ENCODE measurements around the gene SOCS3. TPM values are rescaled to one million over a fixed set of nuclear protein-coding genes. Genes with fewer than 3 reads are reported as not detected.

Gene SOCS3
- total RNA-seq, 1 experiment from 2014 or later: 11.3 TPM

- no peak overlapping the region for H3K4me3 ChIP-seq (ENCODE audit: low read depth, low read length)
- DNase-seq: no peak
- H3K27me3 Mint-ChIP-seq (ENCODE audit: insufficient read depth, unreplicated experiment): no peaks in the 10 kb centered on the region
- no peaks in the 10 kb centered on the region for H3K9me3 ChIP-seq
- H3K4me1 Mint-ChIP-seq (ENCODE audit: low read depth, unreplicated experiment): peaks cover 34% of the 10 kb centered on the region
- TSS peak; percentile 20 for BruUV-seq (replicated peaks)
- H3K36me3 Mint-ChIP-seq (ENCODE audit: insufficient read depth, unreplicated experiment): peaks cover 45% of the 10 kb centered on the region
- intact Hi-C loops (cut with micrococcal nuclease; ENCODE audit: unreplicated experiment): no loop called here
- H3K27me3 ChIP-seq (replicated peaks; ENCODE audit: control insufficient read depth, insufficient read depth, low read length): no peaks in the 10 kb centered on the region
- no peaks in the 10 kb centered on the region; the same call in 1 of the 2 replicates for H3K36me3 ChIP-seq (ENCODE audit: control insufficient read depth, insufficient read depth, low read length)
- no peak overlapping the region for H3K27ac Mint-ChIP-seq (ENCODE audit: unreplicated experiment)
- peak overlapping the region; percentile 51 for H3K4me3 Mint-ChIP-seq (ENCODE audit: unreplicated experiment)
- no peak for TF ChIP-seq CTCF (IDR thresholded peaks at IDR 0.05; ENCODE audit: insufficient read depth in 1 of 2, low read depth in 1 of 2, low read length in 1 of 2, severe bottlenecking in 1 of 2, unreplicated experiment in 1 of 2)
- H3K4me1 ChIP-seq: peaks cover 28% of the 10 kb centered on the region
- CTCF ChIA-PET: no interaction called here
- no peaks in the 10 kb centered on the region for H3K9me3 Mint-ChIP-seq (ENCODE audit: unreplicated experiment)
- POLR2A ChIA-PET: no interaction called here
Observed at GRCh38 chr17:78380370-78380769, 20.5 kb upstream of the SOCS3 start.

GRCh38 chr17:78379131-78379491 is 19.2 kb upstream of the SOCS3 start:
- H3K9me3 Mint-ChIP-seq (ENCODE audit: unreplicated experiment): no peaks in the 10 kb centered on the region
- H3K27ac Mint-ChIP-seq (ENCODE audit: unreplicated experiment): peak overlapping the region; percentile 94
- DNase-seq: no peak
- Histone ChIP-seq H3K36me3 (ENCODE audit: control insufficient read depth, insufficient read depth, low read length) (no peaks in the 10 kb centered on the region; the same call in 1 of the 2 replicates), H3K4me3 (ENCODE audit: low read depth, low read length) (peak overlapping the region; percentile 96), H3K27me3 (replicated peaks; ENCODE audit: control insufficient read depth, insufficient read depth, low read length) (no peaks in the 10 kb centered on the region), H3K4me1 (peaks cover 38% of the 10 kb centered on the region), H3K9me3 (no peaks in the 10 kb centered on the region)
- no peak for TF ChIP-seq CTCF (IDR thresholded peaks at IDR 0.05; ENCODE audit: insufficient read depth in 1 of 2, low read depth in 1 of 2, low read length in 1 of 2, severe bottlenecking in 1 of 2, unreplicated experiment in 1 of 2)
- intact Hi-C loops (cut with micrococcal nuclease; ENCODE audit: unreplicated experiment): no loop called here
- peak overlapping the region; percentile 93 for H3K4me3 Mint-ChIP-seq (ENCODE audit: unreplicated experiment)
- H3K36me3 Mint-ChIP-seq (ENCODE audit: insufficient read depth, unreplicated experiment): peaks cover 45% of the 10 kb centered on the region
- ChIA-PET CTCF (interaction anchor here (0.6 to 1.1 kb wide), 2 partner anchors 9 to 10 kb away, joined by 3 to 4 read pairs; no protein-coding TSS in a partner anchor), POLR2A (interaction anchor here (0.6 kb wide), 1 partner anchor 15 kb away, joined by 4 read pairs; no protein-coding TSS in a partner anchor)
- peaks cover 45% of the 10 kb centered on the region for H3K4me1 Mint-ChIP-seq (ENCODE audit: low read depth, unreplicated experiment)
- BruUV-seq (replicated peaks): TSS peak; percentile 49
- no peaks in the 10 kb centered on the region for H3K27me3 Mint-ChIP-seq (ENCODE audit: insufficient read depth, unreplicated experiment)

GRCh38 chr17:78378225-78379130 is 18.6 kb upstream of the SOCS3 start, which contains the start of gene PGS1:
Gene PGS1 (plus strand): TSS chr17:78378649. CDS start chr17:78378666, 17 bp downstream.
- Histone ChIP-seq H3K4me3 (ENCODE audit: low read depth, low read length) (peak within 1 kb of the TSS; percentile 96), H3K4me1 (peaks cover 43% of the 10 kb centered on the region), H3K36me3 (ENCODE audit: control insufficient read depth, insufficient read depth, low read length) (no peaks in the 10 kb centered on the region; the same call in 1 of the 2 replicates), H3K9me3 (no peaks in the 10 kb centered on the region), H3K27me3 (replicated peaks; ENCODE audit: control insufficient read depth, insufficient read depth, low read length) (no peaks in the 10 kb centered on the region)
- ChIA-PET POLR2A (interaction anchor here (0.5 kb wide), 1 partner anchor 43 kb away, joined by 5 read pairs; no protein-coding TSS in a partner anchor), CTCF (interaction anchor here (1.1 kb wide), 1 partner anchor 8 kb away, joined by 3 read pairs; no protein-coding TSS in a partner anchor)
- no peaks in the 10 kb centered on the region for H3K27me3 Mint-ChIP-seq (ENCODE audit: insufficient read depth, unreplicated experiment)
- intact Hi-C loops (cut with micrococcal nuclease; ENCODE audit: unreplicated experiment): loop anchor here (1.0 kb wide), 2 partner anchors 13 to 18 kb away; partner anchors contain the start of gene SOCS3
- TF ChIP-seq CTCF (IDR thresholded peaks at IDR 0.05; ENCODE audit: insufficient read depth in 1 of 2, low read depth in 1 of 2, low read length in 1 of 2, severe bottlenecking in 1 of 2, unreplicated experiment in 1 of 2): no peak
- H3K4me1 Mint-ChIP-seq (ENCODE audit: low read depth, unreplicated experiment): peaks cover 48% of the 10 kb centered on the region
- H3K9me3 Mint-ChIP-seq (ENCODE audit: unreplicated experiment): no peaks in the 10 kb centered on the region
- no TSS peak for BruUV-seq (replicated peaks)
- peak within 1 kb of the TSS; percentile 94 for H3K27ac Mint-ChIP-seq (ENCODE audit: unreplicated experiment)
- peak within 1 kb of the TSS; percentile 93 for H3K4me3 Mint-ChIP-seq (ENCODE audit: unreplicated experiment)
- DNase-seq: peak; percentile 75 to 86
- H3K36me3 Mint-ChIP-seq (ENCODE audit: insufficient read depth, unreplicated experiment): peaks cover 45% of the 10 kb centered on the region

Data from Caco-2 (cell line).